ENCODE measurements around the gene ABCA4.

ABCA4 gene

DNA sequence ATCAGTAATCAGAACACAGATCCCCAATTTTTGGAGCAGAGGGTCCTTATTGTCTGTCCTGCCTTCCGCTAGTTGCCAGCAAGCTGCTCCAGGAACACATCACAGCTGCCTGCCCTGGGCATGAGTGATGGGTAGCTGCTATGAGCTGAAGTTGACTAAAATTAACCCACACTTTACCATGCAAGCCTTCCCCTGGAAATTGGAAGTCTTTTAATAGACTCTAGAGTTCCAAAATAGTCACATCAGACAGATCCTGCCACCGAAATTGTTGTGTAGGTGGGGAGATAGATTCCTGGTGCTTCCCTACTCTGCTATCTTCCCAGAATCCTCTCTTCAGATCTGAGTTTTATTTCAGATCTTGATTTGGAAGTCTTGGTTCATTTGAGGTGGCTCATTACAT is 148.6 kb downstream of the ABCA4 start:
- H3K4me3 ChIP-seq (ENCODE audit: low read length), result no peak overlapping the region
- H3K4me1 ChIP-seq (ENCODE audit: control insufficient read depth, insufficient read depth, low read length), result peaks cover 9% of the 10 kb centered on the region
- peaks cover 5% of the 10 kb centered on the region for H3K27me3 ChIP-seq (ENCODE audit: control insufficient read depth, insufficient read depth, low read length)
- no peaks in the 10 kb centered on the region for H3K36me3 ChIP-seq (ENCODE audit: insufficient read depth, low read length)
- H3K9ac ChIP-seq (ENCODE audit: low read depth, low read length), result no peak overlapping the region
- H3K4me2 ChIP-seq (ENCODE audit: low read length), result no peak overlapping the region
- no peaks in the 10 kb centered on the region for H3K9me3 ChIP-seq (replicated peaks; ENCODE audit: low read length)

DNA sequence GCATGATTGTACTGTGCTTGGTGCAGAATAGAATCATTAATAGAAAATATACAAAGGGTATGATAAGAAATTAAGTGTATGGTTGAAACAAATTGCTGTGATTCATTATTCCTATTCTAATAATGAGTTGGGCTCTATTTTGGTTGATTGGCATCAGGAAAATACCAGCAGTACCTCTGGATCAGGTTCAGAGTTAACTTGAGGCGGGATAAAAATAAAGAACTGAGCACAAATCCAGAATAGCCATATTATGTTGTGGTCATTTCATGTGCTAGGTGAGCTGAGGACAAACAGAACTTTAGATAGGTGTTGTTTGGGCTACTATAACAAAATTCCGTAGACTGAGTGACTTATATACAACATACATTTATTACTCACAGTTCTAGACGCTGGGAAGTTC is 151.1 kb downstream of the ABCA4 start:
- no peak overlapping the region for H3K9ac ChIP-seq (ENCODE audit: low read depth, low read length)
- no peaks in the 10 kb centered on the region for H3K9me3 ChIP-seq (replicated peaks; ENCODE audit: low read length)
- peaks cover 8% of the 10 kb centered on the region for H3K27me3 ChIP-seq (ENCODE audit: control insufficient read depth, insufficient read depth, low read length)
- H3K4me1 ChIP-seq (ENCODE audit: control insufficient read depth, insufficient read depth, low read length), result peaks cover 8% of the 10 kb centered on the region
- no peaks in the 10 kb centered on the region for H3K36me3 ChIP-seq (ENCODE audit: insufficient read depth, low read length)
- no peak overlapping the region for H3K4me2 ChIP-seq (ENCODE audit: low read length)
- H3K4me3 ChIP-seq (ENCODE audit: low read length), result no peak overlapping the region

DNA sequence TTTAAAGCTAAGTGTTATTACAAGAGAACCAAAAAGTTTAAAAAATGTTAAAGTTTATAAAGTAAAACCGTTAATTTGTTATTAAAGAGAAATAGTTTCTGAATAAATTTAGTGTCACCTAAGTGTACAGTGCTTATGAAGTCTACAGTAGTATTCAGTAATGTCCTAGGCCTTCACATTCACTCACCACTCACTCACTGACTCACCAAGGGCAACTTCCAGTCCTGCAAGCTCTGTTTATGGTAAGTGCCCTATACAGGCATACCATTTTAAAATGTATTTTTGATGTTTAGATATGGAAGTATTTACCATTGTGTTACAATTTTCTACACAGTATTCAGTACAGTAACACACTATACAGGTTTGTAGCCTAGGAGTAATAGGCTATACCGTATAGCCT is 151.6 kb downstream of the ABCA4 start:
- Histone ChIP-seq H3K27me3 (ENCODE audit: control insufficient read depth, insufficient read depth, low read length) (peaks cover 8% of the 10 kb centered on the region), H3K4me1 (ENCODE audit: control insufficient read depth, insufficient read depth, low read length) (peaks cover 13% of the 10 kb centered on the region), H3K9me3 (replicated peaks; ENCODE audit: low read length) (no peaks in the 10 kb centered on the region), H3K36me3 (ENCODE audit: insufficient read depth, low read length) (no peaks in the 10 kb centered on the region), H3K4me2 (ENCODE audit: low read length) (no peak overlapping the region), H3K9ac (ENCODE audit: low read depth, low read length) (no peak overlapping the region), H3K4me3 (ENCODE audit: low read length) (no peak overlapping the region)

DNA sequence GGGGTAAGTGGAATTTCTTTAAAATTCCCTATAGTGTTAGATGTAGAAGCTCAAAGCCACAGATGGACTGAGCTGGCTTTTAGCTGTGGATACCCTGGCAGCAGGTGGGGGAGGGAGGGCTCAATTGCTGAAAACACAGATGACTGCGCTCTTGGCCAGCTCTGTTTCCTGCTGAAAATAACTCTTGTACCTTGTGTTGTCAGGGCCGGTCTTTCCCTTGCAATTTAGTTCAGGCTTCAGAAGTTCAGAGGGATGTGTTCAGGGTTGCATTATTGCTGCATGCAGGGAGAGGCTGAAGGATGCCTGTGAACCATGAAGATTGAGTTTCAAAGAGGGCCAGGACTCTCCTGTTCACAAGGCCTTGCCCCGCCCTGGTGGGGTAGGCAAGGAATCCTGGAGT is 153.6 kb downstream of the ABCA4 start:
- Histone ChIP-seq H3K9ac (ENCODE audit: low read depth, low read length) (no peak overlapping the region), H3K4me1 (ENCODE audit: control insufficient read depth, insufficient read depth, low read length) (peaks cover 18% of the 10 kb centered on the region), H3K27me3 (ENCODE audit: control insufficient read depth, insufficient read depth, low read length) (peaks cover 17% of the 10 kb centered on the region), H3K9me3 (replicated peaks; ENCODE audit: low read length) (no peaks in the 10 kb centered on the region), H3K4me3 (ENCODE audit: low read length) (no peak overlapping the region), H3K4me2 (ENCODE audit: low read length) (no peak overlapping the region), H3K36me3 (ENCODE audit: insufficient read depth, low read length) (no peaks in the 10 kb centered on the region)

DNA sequence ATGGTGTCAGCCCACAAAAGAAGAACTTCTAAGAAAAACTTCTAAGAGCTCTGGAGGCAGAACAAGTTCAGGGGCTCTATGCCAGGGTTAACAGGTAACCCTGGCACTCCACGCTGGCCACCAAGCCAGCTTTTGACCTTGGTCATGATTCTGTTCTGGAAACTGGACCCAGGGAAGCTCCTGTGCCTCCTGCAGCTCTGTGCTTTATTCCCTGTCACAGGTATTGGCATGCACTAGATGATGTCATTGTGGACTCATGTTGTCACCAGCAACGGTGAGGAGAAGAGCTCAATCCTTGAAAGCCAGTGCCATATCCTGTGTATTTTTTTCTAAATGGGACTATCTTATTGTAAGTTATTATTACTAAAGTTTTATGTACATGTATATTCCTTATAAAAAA is 155.1 kb downstream of the ABCA4 start:
- no peak overlapping the region for H3K4me2 ChIP-seq (ENCODE audit: low read length)
- H3K36me3 ChIP-seq (ENCODE audit: insufficient read depth, low read length), result no peaks in the 10 kb centered on the region
- H3K9me3 ChIP-seq (replicated peaks; ENCODE audit: low read length), result no peaks in the 10 kb centered on the region
- peaks cover 18% of the 10 kb centered on the region for H3K4me1 ChIP-seq (ENCODE audit: control insufficient read depth, insufficient read depth, low read length)
- no peak overlapping the region for H3K9ac ChIP-seq (ENCODE audit: low read depth, low read length)
- H3K27me3 ChIP-seq (ENCODE audit: control insufficient read depth, insufficient read depth, low read length), result peaks cover 22% of the 10 kb centered on the region
- H3K4me3 ChIP-seq (ENCODE audit: low read length), result no peak overlapping the region

DNA sequence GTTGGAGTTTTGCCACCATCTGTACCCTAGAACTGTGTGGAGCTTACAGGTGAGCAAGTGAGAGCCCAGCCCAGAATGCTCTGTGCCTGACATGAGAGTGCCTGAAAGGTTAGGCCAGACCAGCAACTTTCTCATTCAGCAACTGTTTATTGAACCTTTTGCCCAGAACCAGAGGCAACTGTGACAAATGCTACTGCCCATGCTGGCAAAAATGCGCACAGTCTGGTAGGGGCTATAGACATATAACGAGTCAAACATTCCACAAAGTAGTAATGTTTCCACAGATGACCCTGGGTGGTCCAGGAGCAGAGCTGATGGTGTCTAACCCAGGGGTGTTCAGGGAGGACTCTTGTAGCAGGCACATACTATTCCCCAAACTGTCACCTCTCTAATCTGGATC is 155.7 kb downstream of the ABCA4 start:
- Histone ChIP-seq H3K27me3 (ENCODE audit: control insufficient read depth, insufficient read depth, low read length) (peaks cover 22% of the 10 kb centered on the region), H3K9me3 (replicated peaks; ENCODE audit: low read length) (no peaks in the 10 kb centered on the region), H3K4me1 (ENCODE audit: control insufficient read depth, insufficient read depth, low read length) (peaks cover 18% of the 10 kb centered on the region), H3K4me3 (ENCODE audit: low read length) (no peak overlapping the region), H3K4me2 (ENCODE audit: low read length) (no peak overlapping the region), H3K9ac (ENCODE audit: low read depth, low read length) (no peak overlapping the region), H3K36me3 (ENCODE audit: insufficient read depth, low read length) (no peaks in the 10 kb centered on the region)

DNA sequence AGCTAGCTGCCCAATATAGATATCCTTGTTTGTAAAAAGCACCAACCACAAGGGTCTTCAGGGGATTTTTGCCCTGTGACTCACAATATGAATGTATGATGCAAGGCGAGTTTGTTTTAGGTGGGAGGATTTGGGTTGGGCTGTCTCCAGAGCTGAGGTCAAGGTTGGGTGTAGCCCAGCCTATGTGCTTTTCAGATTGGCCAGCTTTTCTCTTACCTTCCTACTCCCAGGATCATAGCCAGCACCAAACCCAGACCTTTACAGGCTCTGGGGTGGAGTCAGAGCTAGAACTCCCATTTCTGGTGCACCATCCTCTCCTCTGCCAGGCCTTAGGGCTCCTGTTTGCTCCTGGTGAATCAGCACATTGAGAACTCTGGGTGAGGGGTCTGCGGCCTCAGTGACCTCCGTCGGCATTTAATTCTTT is 156.2 kb downstream of the ABCA4 start:
- peaks cover 18% of the 10 kb centered on the region for H3K4me1 ChIP-seq (ENCODE audit: control insufficient read depth, insufficient read depth, low read length)
- no peak overlapping the region for H3K4me3 ChIP-seq (ENCODE audit: low read length)
- no peaks in the 10 kb centered on the region for H3K36me3 ChIP-seq (ENCODE audit: insufficient read depth, low read length)
- H3K9me3 ChIP-seq (replicated peaks; ENCODE audit: low read length), result no peaks in the 10 kb centered on the region
- H3K9ac ChIP-seq (ENCODE audit: low read depth, low read length), result no peak overlapping the region
- H3K27me3 ChIP-seq (ENCODE audit: control insufficient read depth, insufficient read depth, low read length), result peaks cover 22% of the 10 kb centered on the region
- no peak overlapping the region for H3K4me2 ChIP-seq (ENCODE audit: low read length)

DNA sequence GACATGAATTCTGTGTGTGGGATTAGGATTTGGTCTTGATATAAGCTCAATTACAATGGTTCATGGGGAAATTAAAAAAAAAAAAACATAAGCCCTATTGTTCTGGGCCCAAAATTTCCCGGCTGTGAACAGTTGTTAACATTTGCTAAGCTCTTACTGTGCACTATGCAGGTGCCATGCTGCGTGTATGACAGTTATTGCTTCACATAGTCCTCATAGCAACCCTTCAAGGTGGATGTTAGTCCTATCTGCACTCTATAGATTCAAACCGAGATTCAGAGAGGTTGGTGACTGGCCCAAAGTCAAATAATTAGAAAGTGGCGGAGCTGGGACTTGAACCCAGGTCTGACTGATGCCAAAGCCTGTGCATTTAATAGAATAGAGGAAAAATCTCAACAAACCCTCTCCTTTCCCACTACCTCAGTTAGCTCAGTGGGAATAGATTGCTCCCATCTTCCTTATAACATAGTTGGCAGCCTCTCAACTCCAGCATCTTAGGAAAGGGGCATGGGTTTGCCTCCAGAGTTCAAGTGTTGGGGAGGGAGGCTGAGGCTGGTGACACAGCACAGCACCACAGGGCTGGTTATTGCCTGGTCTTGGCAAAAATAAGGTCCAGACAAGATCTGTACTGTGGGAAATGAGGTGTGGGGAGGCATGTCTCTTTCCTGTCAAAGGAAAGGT is 156.7 kb downstream of the ABCA4 start:
- no peaks in the 10 kb centered on the region for H3K9me3 ChIP-seq (replicated peaks; ENCODE audit: low read length)
- no peak overlapping the region for H3K9ac ChIP-seq (ENCODE audit: low read depth, low read length)
- no peak overlapping the region for H3K4me2 ChIP-seq (ENCODE audit: low read length)
- no peaks in the 10 kb centered on the region for H3K36me3 ChIP-seq (ENCODE audit: insufficient read depth, low read length)
- no peak overlapping the region for H3K4me3 ChIP-seq (ENCODE audit: low read length)
- H3K4me1 ChIP-seq (ENCODE audit: control insufficient read depth, insufficient read depth, low read length), result peaks cover 18% of the 10 kb centered on the region
- H3K27me3 ChIP-seq (ENCODE audit: control insufficient read depth, insufficient read depth, low read length), result peaks cover 24% of the 10 kb centered on the region

DNA sequence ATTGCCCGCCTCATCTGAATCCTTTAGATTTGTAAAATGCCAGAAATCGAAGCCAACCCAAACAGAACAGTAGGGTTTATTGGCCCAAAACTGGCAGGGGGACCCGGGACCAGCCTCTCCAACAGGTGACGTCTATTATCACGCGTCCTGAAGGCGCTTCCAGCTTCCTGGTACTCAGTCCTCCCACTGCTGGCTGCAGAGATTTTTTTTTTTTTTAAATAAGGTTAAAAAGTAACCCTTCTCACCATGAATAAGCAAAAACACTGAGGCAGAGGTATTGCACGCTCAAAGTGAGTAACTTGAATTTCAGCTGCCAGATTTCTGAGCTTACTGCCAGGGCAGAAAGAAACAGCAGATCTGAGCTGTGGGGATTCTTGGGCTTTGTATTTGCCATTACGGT is 157.4 kb downstream of the ABCA4 start:
- H3K9ac ChIP-seq (ENCODE audit: low read depth, low read length), result no peak overlapping the region
- H3K36me3 ChIP-seq (ENCODE audit: insufficient read depth, low read length), result no peaks in the 10 kb centered on the region
- H3K9me3 ChIP-seq (replicated peaks; ENCODE audit: low read length), result no peaks in the 10 kb centered on the region
- H3K27me3 ChIP-seq (ENCODE audit: control insufficient read depth, insufficient read depth, low read length), result peaks cover 26% of the 10 kb centered on the region
- H3K4me1 ChIP-seq (ENCODE audit: control insufficient read depth, insufficient read depth, low read length), result peaks cover 18% of the 10 kb centered on the region
- no peak overlapping the region for H3K4me2 ChIP-seq (ENCODE audit: low read length)
- H3K4me3 ChIP-seq (ENCODE audit: low read length), result no peak overlapping the region

DNA sequence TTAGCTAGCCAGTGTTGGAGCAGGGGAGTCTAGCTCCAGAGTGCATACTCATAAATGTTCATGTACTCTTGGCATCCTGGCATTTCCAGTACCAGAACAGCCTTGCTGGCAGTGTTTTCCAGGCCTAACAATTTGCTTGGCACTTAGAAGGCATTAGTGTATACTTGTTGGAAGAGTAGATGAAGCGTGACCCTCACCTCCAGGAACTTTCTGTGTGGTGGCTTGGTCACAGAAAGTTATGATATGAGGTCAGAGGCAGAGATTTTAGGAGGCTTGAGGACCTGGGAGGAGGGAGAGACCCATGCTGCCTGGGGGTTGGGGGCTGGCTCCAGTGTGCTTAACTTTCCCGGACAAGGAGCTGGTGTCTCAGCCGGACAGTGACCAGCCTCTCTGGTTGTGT is 159.0 kb downstream of the ABCA4 start:
- Histone ChIP-seq H3K9me3 (replicated peaks; ENCODE audit: low read length) (no peaks in the 10 kb centered on the region), H3K4me3 (ENCODE audit: low read length) (no peak overlapping the region), H3K4me2 (ENCODE audit: low read length) (no peak overlapping the region), H3K4me1 (ENCODE audit: control insufficient read depth, insufficient read depth, low read length) (peaks cover 14% of the 10 kb centered on the region), H3K27me3 (ENCODE audit: control insufficient read depth, insufficient read depth, low read length) (peaks cover 33% of the 10 kb centered on the region), H3K9ac (ENCODE audit: low read depth, low read length) (no peak overlapping the region), H3K36me3 (ENCODE audit: insufficient read depth, low read length) (no peaks in the 10 kb centered on the region)

DNA sequence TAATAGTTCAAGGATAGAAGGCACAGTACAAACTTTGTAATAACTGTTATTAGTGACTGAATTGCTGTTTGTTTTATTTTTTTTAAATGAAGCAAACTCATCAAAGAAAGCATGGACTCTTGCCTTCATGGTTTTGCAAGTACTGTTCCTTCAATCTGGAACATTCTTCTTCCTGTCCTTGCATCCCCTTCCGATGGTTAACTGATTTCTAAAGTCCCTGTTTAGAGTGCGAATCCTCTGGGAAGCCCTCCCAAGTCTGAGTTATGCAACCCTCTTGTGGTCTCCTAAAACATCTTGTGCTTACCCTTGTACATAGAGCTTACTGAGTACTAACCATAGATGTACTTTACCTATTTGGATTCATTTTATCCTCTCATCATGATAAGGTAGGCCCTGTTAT is 159.5 kb downstream of the ABCA4 start:
- peaks cover 14% of the 10 kb centered on the region for H3K4me1 ChIP-seq (ENCODE audit: control insufficient read depth, insufficient read depth, low read length)
- peaks cover 33% of the 10 kb centered on the region for H3K27me3 ChIP-seq (ENCODE audit: control insufficient read depth, insufficient read depth, low read length)
- no peak overlapping the region for H3K4me2 ChIP-seq (ENCODE audit: low read length)
- no peaks in the 10 kb centered on the region for H3K36me3 ChIP-seq (ENCODE audit: insufficient read depth, low read length)
- H3K9ac ChIP-seq (ENCODE audit: low read depth, low read length), result no peak overlapping the region
- H3K4me3 ChIP-seq (ENCODE audit: low read length), result no peak overlapping the region
- H3K9me3 ChIP-seq (replicated peaks; ENCODE audit: low read length), result no peaks in the 10 kb centered on the region

DNA sequence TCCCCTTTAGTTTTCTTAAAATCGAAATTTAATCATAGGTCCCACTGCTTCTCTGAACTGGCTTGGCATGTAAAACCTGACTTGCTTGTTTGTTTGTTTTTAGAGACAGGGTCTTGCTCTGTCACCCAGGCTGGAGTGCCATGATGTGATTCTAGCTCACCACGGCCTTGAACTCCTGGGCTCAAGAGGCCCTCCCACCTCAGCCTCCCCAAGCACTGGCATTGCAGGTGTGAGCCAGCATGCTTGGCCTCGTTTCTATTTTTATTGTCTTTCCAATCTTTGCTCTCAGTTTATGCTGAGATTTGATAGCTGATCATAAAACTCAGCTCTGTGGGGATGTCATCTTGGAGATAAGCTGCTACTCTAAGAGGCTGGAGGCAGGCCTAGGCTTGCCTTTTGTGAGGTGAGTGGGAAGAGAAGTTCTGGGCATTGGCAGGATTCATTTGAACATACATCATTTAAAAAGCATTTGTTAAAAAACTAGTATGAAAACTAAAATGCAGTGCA is 160.3 kb downstream of the ABCA4 start:
- no peak overlapping the region for H3K9ac ChIP-seq (ENCODE audit: low read depth, low read length)
- H3K4me2 ChIP-seq (ENCODE audit: low read length), result no peak overlapping the region
- peaks cover 14% of the 10 kb centered on the region for H3K4me1 ChIP-seq (ENCODE audit: control insufficient read depth, insufficient read depth, low read length)
- H3K36me3 ChIP-seq (ENCODE audit: insufficient read depth, low read length), result no peaks in the 10 kb centered on the region
- H3K9me3 ChIP-seq (replicated peaks; ENCODE audit: low read length), result no peaks in the 10 kb centered on the region
- peaks cover 30% of the 10 kb centered on the region for H3K27me3 ChIP-seq (ENCODE audit: control insufficient read depth, insufficient read depth, low read length)
- no peak overlapping the region for H3K4me3 ChIP-seq (ENCODE audit: low read length)
